Hepatocyte (in vitro differentiated cells): Measurements from ENCODE around the gene APIP. TPM values are rescaled to one million over a fixed set of nuclear protein-coding genes. Genes with fewer than 3 reads are reported as not detected.

Experiments
- DNase-seq: peaks from one replicate; pipeline ENCODE4 v3.0.0-alpha.2; 2016; ENCODE audit warnings: low spot score
- H2AFZ ChIP-seq: fragments of 200-600 bp; sonication (generic); 2 replicates; pipeline ENCODE4 v1.6.0; 2016; ENCODE audit warnings: antibody characterized with exemption, mild to moderate bottlenecking
- H3K27ac ChIP-seq: fragments of 200-600 bp; sonication (generic); 2 replicates; pipeline ENCODE4 v1.5.1; 2016; ENCODE audit warnings: mild to moderate bottlenecking
- H3K27me3 ChIP-seq: fragments of 200-600 bp; sonication (generic); 2 replicates; pipeline ENCODE4 v1.6.1; 2016
- H3K36me3 ChIP-seq: fragments of 200-600 bp; sonication (generic); replicated peaks from 2 replicates; pipeline ENCODE4 v1.5.1; 2016; ENCODE audit warnings: low read depth; ENCODE audit not compliant: insufficient read depth
- H3K4me1 ChIP-seq: fragments of 200-600 bp; sonication (generic); 2 replicates; pipeline ENCODE4 v1.5.1; 2016; ENCODE audit warnings: mild to moderate bottlenecking, moderate library complexity; ENCODE audit not compliant: insufficient read depth
- H3K4me2 ChIP-seq: fragments of 200-600 bp; sonication (generic); 2 replicates; pipeline ENCODE4 v1.6.0; 2016
- H3K4me3 ChIP-seq: fragments of 200-600 bp; sonication (generic); 2 replicates; pipeline ENCODE4 v1.5.1; 2016; ENCODE audit warnings: mild to moderate bottlenecking
- H3K79me2 ChIP-seq: fragments of 200-600 bp; sonication (generic); 2 replicates; pipeline ENCODE4 v1.6.0; 2017; ENCODE audit warnings: mild to moderate bottlenecking
- H3K9me2 ChIP-seq: fragments of 200-600 bp; sonication (generic); replicated peaks from 2 replicates; pipeline ENCODE4 v1.6.0; 2017; ENCODE audit warnings: mild to moderate bottlenecking; ENCODE audit not compliant: insufficient read depth
- H3K9me3 ChIP-seq: fragments of 200-600 bp; sonication (generic); 2 replicates; pipeline ENCODE4 v1.5.1; 2016; ENCODE audit warnings: low read depth, mild to moderate bottlenecking
- H4K20me1 ChIP-seq: fragments of 200-600 bp; sonication (generic); 2 replicates; pipeline ENCODE4 v1.6.0; 2016; ENCODE audit warnings: mild to moderate bottlenecking; ENCODE audit not compliant: insufficient read depth, poor library complexity, severe bottlenecking
- CTCF ChIP-seq: fragments of 200-600 bp; sonication (generic); IDR thresholded peaks from 2 replicates; pipeline ENCODE4 v1.5.1; 2016; ENCODE audit warnings: antibody characterized with exemption, mild to moderate bottlenecking; ENCODE audit not compliant: poor library complexity
- EZH2 ChIP-seq: fragments of 200-600 bp; sonication (generic); IDR thresholded peaks from 2 replicates; pipeline ENCODE4 v1.6.1; 2016; ENCODE audit warnings: antibody characterized with exemption, mild to moderate bottlenecking, borderline replicate concordance
- EZH2phosphoT487 ChIP-seq: fragments of 200-600 bp; sonication (generic); IDR thresholded peaks from one replicate; pipeline ENCODE4 v1.6.1; 2018; ENCODE audit warnings: antibody characterized with exemption, mild to moderate bottlenecking, low read depth, moderate library complexity; ENCODE audit not compliant: unreplicated experiment, severe bottlenecking
- WGBS: methylation state at CpG from one replicate; pipeline ENCODE4 v1.1.6; 2016; ENCODE audit warnings: low lambda C conversion rate; ENCODE audit errors: missing lambda C conversion rate; 5-methylcytosine and 5-hydroxymethylcytosine counted together
- polyA plus RNA-seq: library from polyadenylated mRNA; unstranded; fragments of >200 nt; fragmentation: Nextera tagmentation; extraction: Ambion mirVana; gene quantifications from 2 replicates; pipeline ENCODE4 v1.2.1, GENCODE V29; 2016
- total RNA-seq: library from RNA; depleted of rRNA; stranded (reverse); fragments of >200 nt; gene quantifications from 2 replicates; pipeline ENCODE4 v1.2.3, GENCODE V29; 2014

APIP gene
- total RNA-seq (26.8 and 30.6 TPM in 2 replicates), polyA plus RNA-seq (21.5 and 25.9 TPM in 2 replicates)

- Histone ChIP-seq H3K36me3 (no peaks in the 10 kb centered on the region), H3K79me2 (peaks cover 69% of the 10 kb centered on the region), H3K4me1 (peaks cover 23% of the 10 kb centered on the region), H3K9me2 (no peaks in the 10 kb centered on the region), H3K27me3 (no peaks in the 10 kb centered on the region), H3K4me2 (peak within 1 kb of the TSS; percentile 89), H3K4me3 (peak within 1 kb of the TSS; percentile 89), H3K9me3 (no peaks in the 10 kb centered on the region), H4K20me1 (peaks cover 17% of the 10 kb centered on the region), H3K27ac (peak within 1 kb of the TSS; percentile 99), H2AFZ (peak within 1 kb of the TSS; percentile 89)
- no peak for TF ChIP-seq CTCF
- no peak for TF ChIP-seq EZH2
- TF ChIP-seq EZH2phosphoT487, result no peak
- WGBS, result 1% methylated on average over 63 of the region's 79 CpGs
- DNase-seq, result peak; percentile 99
Measured at GRCh38 chr11:34916015-34916842, at the start of gene APIP, which contains the start of gene PDHX. Gene APIP, minus strand, starts transcription at chr11:34916379. Its CDS starts 95 bp downstream, at chr11:34916284. Gene PDHX, plus strand, starts transcription at chr11:34916618. Its CDS starts 38 bp downstream, at chr11:34916656.

- H3K4me1 ChIP-seq, result no peaks in the 10 kb centered on the region
- no peaks in the 10 kb centered on the region for H3K36me3 ChIP-seq
- H3K4me2 ChIP-seq, result no peak overlapping the region
- no peak overlapping the region for H3K27ac ChIP-seq
- DNase-seq, result no peak
- H3K27me3 ChIP-seq, result no peaks in the 10 kb centered on the region
- no peaks in the 10 kb centered on the region for H3K9me2 ChIP-seq
- no peak overlapping the region for H3K4me3 ChIP-seq
- no peaks in the 10 kb centered on the region for H3K79me2 ChIP-seq
- no peaks in the 10 kb centered on the region for H3K9me3 ChIP-seq
- 81% methylated on average over 3 of the region's 3 CpGs for WGBS
- H4K20me1 ChIP-seq, result no peaks in the 10 kb centered on the region
- TF ChIP-seq EZH2 (no peak), EZH2phosphoT487 (no peak), CTCF (no peak)
- H2AFZ ChIP-seq, result no peak overlapping the region
Measured at GRCh38 chr11:34964610-34965331, 48.6 kb upstream of the APIP start.

- no peaks in the 10 kb centered on the region for H3K36me3 ChIP-seq
- no peaks in the 10 kb centered on the region for H4K20me1 ChIP-seq
- no peaks in the 10 kb centered on the region for H3K9me2 ChIP-seq
- TF ChIP-seq CTCF, result no peak
- H3K4me3 ChIP-seq, result no peak overlapping the region
- DNase-seq, result no peak
- H3K9me3 ChIP-seq, result no peaks in the 10 kb centered on the region
- H3K79me2 ChIP-seq, result no peaks in the 10 kb centered on the region
- H3K4me1 ChIP-seq, result no peaks in the 10 kb centered on the region
- no peak overlapping the region for H3K27ac ChIP-seq
- no peaks in the 10 kb centered on the region for H3K27me3 ChIP-seq
- 98% methylated on average over 5 of the region's 5 CpGs for WGBS
- H2AFZ ChIP-seq, result no peak overlapping the region
- H3K4me2 ChIP-seq, result no peak overlapping the region
Measured at GRCh38 chr11:34963351-34963750, 47.2 kb upstream of the APIP start.
